NK-92 (cell line): Measurements from ENCODE around the gene GLT8D1.
"Not testable (repeated sequence)": the region's sequence is repeated elsewhere in the genome, so short reads cannot be mapped to it uniquely, and the experiment has no call there.

ENCODE experiments used
- DNase-seq: peaks from one replicate; lab custom pipeline; 2025; ENCODE audit not compliant: unreplicated experiment; lab: John Stamatoyannopoulos, UW

Gene GLT8D1

GRCh38 chr3:52683611-52684010 is 22.0 kb downstream of the GLT8D1 start:
- DNase-seq = no peak

GRCh38 chr3:52682016-52682415 is 23.6 kb downstream of the GLT8D1 start:
- no peak for DNase-seq

- no peak for DNase-seq
Measured at GRCh38 chr3:52681596-52681995, 24.0 kb downstream of the GLT8D1 start.

- no peak for DNase-seq
Measured at GRCh38 chr3:52679811-52680210, 25.8 kb downstream of the GLT8D1 start.

- no peak for DNase-seq
Measured at GRCh38 chr3:52679199-52679538, 26.4 kb downstream of the GLT8D1 start.

GRCh38 chr3:52678265-52679198 is 27.1 kb downstream of the GLT8D1 start:
- DNase-seq = no peak

GRCh38 chr3:52676201-52676600 is 29.4 kb downstream of the GLT8D1 start:
- DNase-seq = not testable (repeated sequence)

- DNase-seq = no peak
Measured at GRCh38 chr3:52671676-52672075, 33.9 kb downstream of the GLT8D1 start.

GRCh38 chr3:52670621-52671521 is 34.7 kb downstream of the GLT8D1 start:
- DNase-seq = no peak

- DNase-seq = no peak
Measured at GRCh38 chr3:52663098-52663497, 42.5 kb downstream of the GLT8D1 start.

- DNase-seq = no peak
Measured at GRCh38 chr3:52660046-52660445, 45.5 kb downstream of the GLT8D1 start.

- DNase-seq = no peak
Measured at GRCh38 chr3:52655895-52656294, 49.7 kb downstream of the GLT8D1 start.

- DNase-seq = no peak
Measured at GRCh38 chr3:52651592-52651991, 54.0 kb downstream of the GLT8D1 start.

GRCh38 chr3:52650439-52650838 is 55.2 kb downstream of the GLT8D1 start:
- no peak for DNase-seq

GRCh38 chr3:52649461-52650210 is 56.0 kb downstream of the GLT8D1 start:
- no peak for DNase-seq

- no peak for DNase-seq
Measured at GRCh38 chr3:52645549-52645948, 60.0 kb downstream of the GLT8D1 start.
